PC-9 (cell line): ENCODE results near the gene OGFOD2.

Experiments used
- EZH2 ChIP-seq: fragments of 200-600 bp; sonication (generic); IDR thresholded peaks from 2 replicates; pipeline ENCODE4 v1.8.0; 2017; ENCODE audit warnings: antibody characterized with exemption, low read depth
- TF ChIP-seq, protein P1 (sequence below): fragments of 200-600 bp; sonication (generic); conservative IDR thresholded peaks from 2 replicates; pipeline ENCODE4 v1.6.1; 2017; ENCODE audit warnings: mixed run types, antibody characterized with exemption, mild to moderate bottlenecking, moderate library complexity

GRCh38 chr12:122980183-122981035 lies 5.4 kb downstream of the OGFOD2 start, which contains the start of gene ARL6IP4:
- TF ChIP-seq, protein P1, sequence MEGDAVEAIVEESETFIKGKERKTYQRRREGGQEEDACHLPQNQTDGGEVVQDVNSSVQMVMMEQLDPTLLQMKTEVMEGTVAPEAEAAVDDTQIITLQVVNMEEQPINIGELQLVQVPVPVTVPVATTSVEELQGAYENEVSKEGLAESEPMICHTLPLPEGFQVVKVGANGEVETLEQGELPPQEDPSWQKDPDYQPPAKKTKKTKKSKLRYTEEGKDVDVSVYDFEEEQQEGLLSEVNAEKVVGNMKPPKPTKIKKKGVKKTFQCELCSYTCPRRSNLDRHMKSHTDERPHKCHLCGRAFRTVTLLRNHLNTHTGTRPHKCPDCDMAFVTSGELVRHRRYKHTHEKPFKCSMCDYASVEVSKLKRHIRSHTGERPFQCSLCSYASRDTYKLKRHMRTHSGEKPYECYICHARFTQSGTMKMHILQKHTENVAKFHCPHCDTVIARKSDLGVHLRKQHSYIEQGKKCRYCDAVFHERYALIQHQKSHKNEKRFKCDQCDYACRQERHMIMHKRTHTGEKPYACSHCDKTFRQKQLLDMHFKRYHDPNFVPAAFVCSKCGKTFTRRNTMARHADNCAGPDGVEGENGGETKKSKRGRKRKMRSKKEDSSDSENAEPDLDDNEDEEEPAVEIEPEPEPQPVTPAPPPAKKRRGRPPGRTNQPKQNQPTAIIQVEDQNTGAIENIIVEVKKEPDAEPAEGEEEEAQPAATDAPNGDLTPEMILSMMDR = no peak
- no peak for TF ChIP-seq EZH2
